HG03103 (cell line): ENCODE results near the gene NUP210.

Experiments
- ATAC-seq: cut with Tn5 transposase; IDR thresholded peaks from one replicate; pipeline ENCODE4 v1.9.1; 2021; ENCODE audit warnings: low read depth; ENCODE audit not compliant: unreplicated experiment

The NUP210 gene

GRCh38 chr3:13407926-13408325, 12.2 kb downstream of the NUP210 start:
- ATAC-seq = no peak

GRCh38 chr3:13407475-13407874, 12.6 kb downstream of the NUP210 start:
- no peak for ATAC-seq

DNA sequence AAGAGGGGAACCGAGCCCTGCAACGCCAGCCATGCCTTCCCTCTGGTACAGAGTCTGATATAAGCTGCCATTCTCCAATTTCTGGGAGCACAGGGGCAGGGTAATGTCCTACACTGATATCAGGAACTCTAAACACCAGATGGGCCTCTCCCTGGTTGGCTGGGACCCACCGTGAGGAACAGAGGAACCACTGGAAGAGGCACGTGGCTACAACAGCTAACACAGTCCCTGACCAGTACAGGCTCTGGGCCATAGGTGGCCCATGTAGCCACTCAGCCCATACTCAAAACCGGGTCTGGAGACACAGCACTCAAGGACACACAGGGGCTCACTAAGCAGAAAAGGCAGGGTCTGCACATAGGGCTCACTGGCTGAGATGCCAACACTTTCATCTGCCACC, 13.9 kb downstream of the NUP210 start:
- ATAC-seq = no peak

DNA sequence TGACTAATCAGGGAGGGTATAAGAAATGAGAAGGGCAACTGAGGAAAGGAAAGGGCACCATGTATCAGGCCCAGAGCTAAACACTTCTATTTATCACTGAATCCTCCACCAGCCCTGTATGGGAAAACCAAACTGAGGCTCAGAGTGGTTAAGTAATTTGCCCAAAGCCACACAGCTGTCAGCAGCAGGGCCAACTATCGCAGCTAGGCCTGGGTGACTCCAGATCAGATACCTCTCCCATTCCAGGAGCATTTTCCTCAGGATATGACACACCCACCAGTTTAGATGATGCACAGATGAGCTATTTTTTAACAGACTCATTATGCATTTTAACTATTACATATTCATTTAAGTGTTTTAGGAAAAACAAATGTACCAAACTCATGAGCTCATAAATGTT, 14.5 kb downstream of the NUP210 start:
- no peak for ATAC-seq

DNA sequence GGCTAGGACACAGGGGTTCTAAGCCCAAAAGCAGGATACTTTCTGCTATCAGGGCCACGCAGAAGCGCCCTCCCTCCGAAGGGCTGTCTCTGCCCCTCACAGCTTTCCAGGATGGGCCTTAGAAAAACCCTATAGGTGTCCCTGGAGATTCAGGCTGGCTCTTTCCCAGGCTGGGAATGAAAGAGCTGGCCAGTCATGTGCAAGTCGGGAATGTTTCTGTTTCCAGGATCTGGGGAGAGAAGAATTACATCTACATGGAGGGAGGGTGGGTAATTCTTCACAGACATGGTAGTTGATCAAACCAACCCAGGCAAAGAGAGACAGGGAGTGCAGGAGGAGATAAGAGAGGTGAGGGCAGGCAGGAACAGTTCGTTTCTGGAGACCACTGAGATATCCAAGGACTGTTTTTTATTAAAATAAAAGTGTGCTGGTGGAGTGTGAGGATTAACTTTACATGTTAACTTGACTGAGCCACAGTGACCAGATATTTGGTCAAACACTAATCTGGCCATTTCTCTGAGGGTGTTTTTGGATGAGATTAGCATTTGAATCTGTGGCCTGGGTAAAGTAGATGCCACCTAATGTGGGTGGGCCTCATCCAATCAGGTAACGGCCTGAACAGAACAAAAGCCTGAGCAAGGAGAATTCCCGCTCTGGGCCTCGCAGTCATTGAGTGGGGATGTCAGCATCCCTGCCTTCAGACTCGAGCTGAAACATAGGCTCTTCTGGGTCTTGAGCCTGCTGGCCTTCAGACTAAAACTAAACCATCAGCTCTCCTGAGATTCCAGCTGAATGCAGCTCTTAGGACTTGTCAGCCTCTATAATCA, 15.3 kb downstream of the NUP210 start:
- ATAC-seq = no peak

- ATAC-seq = no peak
Observed at GRCh38 chr3:13403847-13404246, 16.3 kb downstream of the NUP210 start.

DNA sequence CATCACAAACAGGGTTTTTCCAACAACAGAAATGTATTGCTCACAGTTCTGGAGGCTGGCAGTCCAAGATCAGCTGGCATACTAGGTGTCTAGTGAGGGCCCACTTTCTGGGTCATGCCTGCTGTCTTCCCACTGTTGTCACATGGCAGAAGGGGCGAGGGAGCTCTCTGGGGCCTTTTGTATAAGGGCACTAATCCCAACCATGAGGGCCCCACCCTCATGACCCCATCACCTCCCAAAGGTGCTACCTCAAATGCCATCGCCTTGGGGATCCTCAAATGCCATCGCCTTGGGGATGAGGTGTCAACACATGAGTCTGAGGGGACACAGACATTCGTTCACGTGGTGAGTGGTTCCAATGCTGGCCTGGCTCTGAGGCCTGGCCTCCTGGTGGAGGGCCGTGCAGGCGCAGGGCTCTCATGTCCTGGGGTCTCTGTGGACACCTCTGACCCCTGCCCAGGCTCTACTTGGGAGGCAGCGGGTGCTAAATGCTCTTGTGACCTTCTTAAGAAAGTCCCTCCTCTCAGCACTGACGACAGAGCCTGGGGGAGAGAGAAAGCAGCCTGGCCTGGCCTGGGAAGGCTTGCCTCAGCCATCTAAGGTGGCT, 16.8 kb downstream of the NUP210 start:
- ATAC-seq = no peak

DNA sequence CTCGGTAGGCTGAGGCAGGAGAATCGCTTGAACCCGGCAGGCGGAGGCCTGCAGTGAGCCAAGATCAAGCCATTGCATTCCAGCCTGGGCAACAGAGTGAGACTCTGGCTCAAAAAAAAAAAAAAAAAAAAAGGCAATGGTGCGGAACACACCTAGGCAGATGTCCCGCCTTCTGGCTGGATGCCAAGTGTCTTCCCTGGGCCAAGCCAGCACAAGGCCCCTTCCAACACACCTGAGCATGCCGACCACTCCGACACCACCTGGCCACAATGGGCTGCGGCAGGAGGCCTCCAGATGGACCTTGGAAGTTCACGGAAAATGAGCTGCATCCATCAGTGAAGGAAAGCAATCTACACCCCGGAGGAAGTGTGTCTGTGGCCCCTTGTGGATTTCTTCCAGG, 19.0 kb downstream of the NUP210 start:
- ATAC-seq = no peak

DNA sequence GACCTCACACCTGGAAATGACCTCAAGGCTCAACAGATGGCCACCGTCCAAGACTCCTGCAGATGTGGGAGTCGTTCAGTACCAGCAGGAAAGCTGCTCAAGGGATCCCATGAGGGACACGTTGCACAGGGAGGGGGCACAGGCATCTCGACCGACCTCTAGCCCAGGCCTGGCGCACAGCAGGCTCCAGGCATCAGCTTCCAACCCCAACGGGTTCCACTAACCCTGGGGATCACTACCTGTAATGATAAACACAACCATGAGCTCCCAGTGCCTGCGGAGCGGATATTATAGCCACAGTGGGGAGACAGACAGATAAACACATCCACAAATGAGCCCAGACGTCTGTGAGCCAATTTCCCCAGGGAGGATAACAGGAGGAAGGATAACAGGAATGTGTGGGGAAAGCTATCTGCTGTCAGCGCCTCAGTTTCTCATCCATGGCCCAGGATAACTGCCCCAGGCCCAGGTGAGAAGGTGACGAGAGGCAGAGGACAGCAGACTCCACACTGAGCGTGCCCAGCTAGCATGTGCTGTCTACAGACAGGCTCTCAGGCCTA, 19.9 kb downstream of the NUP210 start:
- no peak for ATAC-seq

GRCh38 chr3:13399603-13400002, 20.5 kb downstream of the NUP210 start:
- no peak for ATAC-seq

GRCh38 chr3:13397316-13397715, 22.8 kb downstream of the NUP210 start:
- ATAC-seq = no peak

- no peak for ATAC-seq
Observed at GRCh38 chr3:13394363-13394762, 25.8 kb downstream of the NUP210 start.

DNA sequence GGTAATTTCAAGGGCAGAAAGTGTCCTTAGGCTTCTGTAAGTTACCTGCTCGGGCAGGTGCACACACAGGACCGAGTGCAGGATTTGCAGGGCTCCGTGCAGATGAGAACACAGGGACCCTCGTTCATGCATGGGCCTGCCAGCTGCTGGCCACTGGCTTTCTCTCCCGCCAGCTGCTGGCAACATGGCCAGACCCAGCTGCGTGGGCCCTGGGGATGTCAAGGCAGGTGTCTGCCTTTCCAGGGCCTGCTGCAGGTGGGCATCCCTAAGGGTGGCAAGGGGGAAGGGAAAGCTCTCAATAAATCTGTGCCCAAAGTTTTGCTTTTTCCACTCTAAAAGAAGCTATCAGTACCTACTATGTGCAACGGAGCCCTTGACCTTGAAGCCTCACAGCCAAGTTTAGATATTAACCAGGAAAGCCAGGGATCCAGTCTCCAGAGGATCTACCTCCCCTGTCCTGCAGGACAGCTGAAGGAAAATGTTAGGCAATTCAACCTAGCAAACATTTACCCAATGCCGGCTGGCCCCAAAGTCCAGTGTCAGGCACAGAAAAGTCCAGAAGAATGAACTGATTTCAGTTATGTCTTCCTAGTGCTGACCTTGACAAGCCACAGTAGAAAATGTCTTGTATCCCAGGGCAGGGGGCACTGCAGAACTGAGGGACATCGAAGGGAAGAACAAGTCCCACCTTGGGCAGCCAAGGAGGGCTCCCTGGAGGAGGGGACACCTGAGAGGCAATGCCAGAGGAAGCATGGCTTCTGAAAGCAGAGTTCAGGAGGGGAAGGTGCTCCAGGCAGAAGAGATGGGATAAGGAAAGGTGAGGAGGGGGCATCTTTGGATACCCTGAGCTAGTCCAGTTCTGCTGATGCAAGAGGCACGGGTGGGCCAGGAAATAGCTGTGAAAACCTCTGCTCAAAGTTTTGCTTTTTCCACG, 26.4 kb downstream of the NUP210 start:
- ATAC-seq = no peak

- ATAC-seq = no peak
Observed at GRCh38 chr3:13391308-13391707, 28.8 kb downstream of the NUP210 start.

DNA sequence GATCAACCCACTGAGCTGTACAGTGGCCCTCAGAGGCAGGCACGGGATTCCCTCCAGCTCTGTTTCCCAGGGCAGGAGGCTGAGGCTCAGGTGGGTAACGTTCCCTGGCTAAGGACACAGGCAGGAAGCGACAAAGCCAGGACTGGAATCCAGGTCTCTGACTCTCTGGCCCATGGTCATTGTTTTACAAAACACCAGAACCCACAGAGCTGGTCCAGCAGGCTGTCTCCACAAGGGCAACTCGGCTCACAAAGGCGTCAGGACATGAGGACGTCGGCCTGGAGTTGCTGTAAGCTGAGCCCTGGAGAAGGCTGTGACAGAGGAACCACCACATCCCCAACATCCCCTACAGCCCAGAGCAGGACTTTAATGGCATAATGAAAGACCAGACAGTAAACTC, 30.7 kb downstream of the NUP210 start:
- ATAC-seq = no peak

- no peak for ATAC-seq
Observed at GRCh38 chr3:13388816-13389215, 31.3 kb downstream of the NUP210 start.

DNA sequence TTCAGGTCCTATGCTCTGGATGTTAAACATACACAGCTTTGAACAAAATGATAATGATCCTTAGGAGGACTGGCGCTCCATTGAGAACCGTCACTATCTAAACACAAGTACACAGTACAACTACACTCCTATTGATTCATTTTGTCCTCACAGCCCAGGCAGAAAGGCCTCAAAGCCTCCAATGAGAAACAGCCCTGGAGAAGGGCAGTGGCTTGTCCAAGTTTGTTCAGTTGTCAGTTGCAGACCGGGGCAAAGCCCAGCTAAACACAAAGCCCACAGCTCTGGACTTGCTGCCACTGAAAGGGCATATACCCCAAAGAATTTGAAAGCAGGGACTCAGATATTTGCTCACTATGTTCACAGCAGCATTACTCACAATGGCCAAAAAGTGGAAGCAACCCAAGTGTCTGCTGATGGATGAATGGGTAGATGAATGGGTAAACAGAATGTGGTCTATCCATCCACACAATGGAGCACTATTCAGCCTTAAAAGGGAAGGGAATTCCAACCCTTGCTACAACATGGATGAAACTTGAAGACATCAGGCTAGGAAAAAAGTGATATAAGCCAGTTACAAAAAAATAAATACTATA, 34.7 kb downstream of the NUP210 start:
- no peak for ATAC-seq

GRCh38 chr3:13380971-13381370, 39.2 kb downstream of the NUP210 start:
- no peak for ATAC-seq

DNA sequence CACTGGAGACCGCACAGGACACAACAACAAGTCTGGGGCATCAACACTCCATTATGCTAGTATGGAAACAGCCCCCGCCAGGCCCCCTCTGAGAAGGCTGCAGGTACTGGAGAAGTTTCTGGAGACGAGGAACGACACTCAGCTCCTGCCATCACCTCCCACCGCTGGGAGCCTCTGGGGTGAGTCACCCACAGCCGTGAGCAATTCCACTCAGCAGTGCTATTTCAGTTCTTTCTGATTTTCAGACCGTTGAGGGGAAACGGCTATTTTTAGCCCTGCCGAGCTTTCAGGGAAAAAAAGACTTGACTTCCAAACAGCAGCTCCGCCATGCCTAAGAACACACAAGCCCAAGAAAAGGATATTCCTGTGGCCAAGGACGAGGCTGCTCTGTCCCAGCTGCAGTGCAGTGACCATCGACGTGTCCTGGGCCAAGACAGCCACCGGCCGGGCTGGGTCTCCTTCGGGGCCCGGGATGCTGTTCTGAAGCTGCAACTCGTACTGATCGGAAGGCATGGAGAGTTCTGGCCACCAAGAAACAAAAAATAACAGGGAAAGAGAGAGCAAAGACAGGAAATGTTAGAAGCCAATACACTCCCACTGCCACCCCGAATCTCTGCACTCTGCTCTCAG, 40.8 kb downstream of the NUP210 start:
- no peak for ATAC-seq

- ATAC-seq = no peak
Observed at GRCh38 chr3:13378155-13378554, 42.0 kb downstream of the NUP210 start.
